Colonic mucosa (tissue), 4 donors: ENCODE results near the gene MAP2K5. TPM values are rescaled to one million over a fixed set of nuclear protein-coding genes. Genes with fewer than 3 reads are reported as not detected.

Experiments
- DNase-seq: peaks from one replicate; pipeline ENCODE4 v3.0.0-alpha.2; 2020
- H3K27ac ChIP-seq: fragments of 200-600 bp; one replicate; pipeline ENCODE4 v1.8.0; 2021
- H3K27me3 ChIP-seq: fragments of 200-600 bp; one replicate; pipeline ENCODE4 v1.8.0; 2021
- H3K36me3 ChIP-seq: fragments of 200-600 bp; one replicate; pipeline ENCODE4 v1.8.0; 2021
- H3K4me1 ChIP-seq: fragments of 200-600 bp; one replicate; pipeline ENCODE4 v1.8.0; 2021; ENCODE audit warnings: mild to moderate bottlenecking
- H3K4me3 ChIP-seq: fragments of 200-600 bp; one replicate; pipeline ENCODE4 v1.8.0; 2021
- H3K9ac ChIP-seq, 2 donors: one replicate each; pipeline ENCODE4 v1.7.0; 2013; ENCODE audit warnings: control low read depth in 2 of 2, low read depth in 2 of 2, low read length in 2 of 2
- H3K9me3 ChIP-seq: fragments of 200-600 bp; one replicate; pipeline ENCODE4 v1.8.0; 2021
- CTCF ChIP-seq: fragments of 200-600 bp; IDR thresholded peaks from one replicate; pipeline ENCODE4 v1.8.0; 2022; ENCODE audit warnings: antibody characterized with exemption, mild to moderate bottlenecking
- intact Hi-C: fragments of 100-400 bp; cut with DNase I; formaldehyde crosslinking; loops from one replicate; pipeline ENCODE4 v1.14.1; 2022
- total RNA-seq, 2 donors: library from RNA; stranded (reverse); fragmentation: NEBNext Ultra II Directional in 1 of 2; extraction: Animal tissue kit (Norgen Biotek cat#: 25700) in 1 of 2; gene quantifications; one replicate each; pipeline ENCODE4 v1.2.1, GENCODE V29; 2021
- donor health status: healthy.
- donor health status: DM: no; HTN: no; CAD: no.
- donor health status: DM: no; HTN: no; CAD: no.

Gene MAP2K5
- total RNA-seq, 2 donors from 2014 or later, result 19.1 to 20.2 TPM

GRCh38 chr15:67852418-67852817, 309.9 kb downstream of the MAP2K5 start:
- Histone ChIP-seq H3K4me1 (no peaks in the 10 kb centered on the region), H3K36me3 (no peaks in the 10 kb centered on the region), H3K9ac (no peak overlapping the region), H3K27me3 (no peaks in the 10 kb centered on the region), H3K9me3 (no peaks in the 10 kb centered on the region), H3K27ac (no peak overlapping the region), H3K4me3 (no peak overlapping the region)
- no peak for TF ChIP-seq CTCF
- DNase-seq, result no peak
- intact Hi-C loops, result no loop called here

DNA sequence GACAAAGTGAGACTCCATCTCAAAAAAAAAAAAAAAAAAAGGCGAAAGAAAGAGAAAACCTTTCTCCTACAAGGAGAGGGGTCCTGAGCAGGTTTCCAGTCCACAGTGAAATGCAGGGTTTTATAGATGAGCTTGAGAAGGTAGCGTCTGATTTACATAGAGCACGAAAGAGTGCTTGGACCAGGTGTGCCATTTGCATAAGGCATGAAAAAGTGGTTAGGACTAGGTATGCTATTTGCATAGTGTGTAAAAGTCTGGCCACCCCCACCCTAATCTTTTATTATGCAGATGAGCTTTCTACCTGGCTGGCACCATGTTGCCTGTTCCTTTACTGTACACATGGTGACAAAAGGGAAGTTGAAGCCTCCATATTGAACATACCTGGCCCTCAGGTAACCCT, 311.0 kb downstream of the MAP2K5 start:
- intact Hi-C loops, result no loop called here
- H3K27me3 ChIP-seq, result no peaks in the 10 kb centered on the region
- no peaks in the 10 kb centered on the region for H3K4me1 ChIP-seq
- H3K4me3 ChIP-seq, result no peak overlapping the region
- TF ChIP-seq CTCF, result no peak
- no peak for DNase-seq
- no peaks in the 10 kb centered on the region for H3K9me3 ChIP-seq
- H3K36me3 ChIP-seq, result no peaks in the 10 kb centered on the region
- H3K9ac ChIP-seq, result no peak overlapping the region
- H3K27ac ChIP-seq, result no peak overlapping the region

- no peak overlapping the region for H3K4me3 ChIP-seq
- no peak overlapping the region for H3K27ac ChIP-seq
- no peak for TF ChIP-seq CTCF
- no peaks in the 10 kb centered on the region for H3K9me3 ChIP-seq
- no peaks in the 10 kb centered on the region for H3K36me3 ChIP-seq
- H3K4me1 ChIP-seq, result no peaks in the 10 kb centered on the region
- intact Hi-C loops, result no loop called here
- no peak for DNase-seq
- H3K27me3 ChIP-seq, result no peaks in the 10 kb centered on the region
- no peak overlapping the region for H3K9ac ChIP-seq
Measured at GRCh38 chr15:67854358-67854757, 311.9 kb downstream of the MAP2K5 start.

GRCh38 chr15:67855842-67856241, 313.3 kb downstream of the MAP2K5 start:
- Histone ChIP-seq H3K36me3 (no peaks in the 10 kb centered on the region), H3K4me3 (no peak overlapping the region), H3K9ac (no peak overlapping the region), H3K9me3 (no peaks in the 10 kb centered on the region), H3K4me1 (no peaks in the 10 kb centered on the region), H3K27me3 (no peaks in the 10 kb centered on the region), H3K27ac (no peak overlapping the region)
- no peak for DNase-seq
- intact Hi-C loops, result no loop called here
- TF ChIP-seq CTCF, result no peak

Other genes with a start within 250 kb of the MAP2K5 start
- gene C15orf61, start 21.6 kb upstream of the MAP2K5 start, total RNA-seq, result 1 to 10 TPM; 5.4 to 6.2 TPM